H1 (cell line): ENCODE results near the gene FAM13C. TPM values are rescaled to one million over a fixed set of nuclear protein-coding genes. Genes with fewer than 3 reads are reported as not detected.

ENCODE experiments used
- FOSL1 ChIP-seq: IDR thresholded peaks from 2 replicates; pipeline ENCODE4 v1.6.1; 2011; ENCODE audit warnings: mild to moderate bottlenecking, low read depth, low read length, moderate library complexity; ENCODE audit not compliant: insufficient read depth
- NRF1 ChIP-seq: IDR thresholded peaks from 2 replicates; pipeline ENCODE4 v1.6.1; 2011; ENCODE audit warnings: mild to moderate bottlenecking, low read depth, low read length, improper control_type of control experiment
- POLR2AphosphoS5 ChIP-seq: IDR thresholded peaks from 2 replicates; pipeline ENCODE4 v1.6.1; 2011; ENCODE audit warnings: low read depth, low read length
- SIN3A ChIP-seq, 2 experiments: IDR thresholded peaks in 1 of 2; conservative IDR thresholded peaks in 1 of 2; 2 replicates each; pipeline ENCODE4 v1.6.1; 2011 to 2012; ENCODE audit warnings: low read length in 2 of 2, improper control_type of control experiment in 1 of 2, low read depth in 1 of 2, mild to moderate bottlenecking in 1 of 2
- SIX5 ChIP-seq: IDR thresholded peaks from 2 replicates; pipeline ENCODE4 v1.6.1; 2011; ENCODE audit warnings: mild to moderate bottlenecking, low read depth, low read length
- SRF ChIP-seq: IDR thresholded peaks from 2 replicates; pipeline ENCODE4 v1.6.1; 2011; ENCODE audit warnings: mild to moderate bottlenecking, low read depth, low read length, moderate library complexity
- TAF1 ChIP-seq: IDR thresholded peaks from 2 replicates; pipeline ENCODE4 v1.6.1; 2011; ENCODE audit warnings: mild to moderate bottlenecking, low read depth, low read length
- ZNF274 ChIP-seq: IDR thresholded peaks from 2 replicates; pipeline ENCODE4 v1.7.0; 2012; ENCODE audit warnings: low read length, borderline replicate concordance; ENCODE audit errors: extremely low read depth
- polyA plus RNA-seq, 7 experiments: library from polyadenylated mRNA; depleted of rRNA in 3 of 7; stranded (reverse) in 5 of 7; unstranded in 2 of 7; fragments of >200 nt in 5 of 7; fragments of 200-250 nt in 2 of 7; gene quantifications; 1 replicate in 5 of 7; 2 replicates in 1 of 7; 4 replicates in 1 of 7; pipeline versions ENCODE4 v1.2.1 to v1.2.3, GENCODE V29; 2011 to 2013; ENCODE audit warnings: missing spikeins in 2 of 7, mixed read lengths in 2 of 7
- total RNA-seq: library from RNA; stranded (reverse); fragmentation: NEBNext Ultra II Directional; extraction: Animal tissue kit (Norgen Biotek cat#: 25700); gene quantifications from 2 replicates; pipeline ENCODE4 v1.2.1, GENCODE V29; 2021
- TF ChIP-seq, protein P1 (sequence below): fragments of 300-600 bp; sonication (generic); IDR thresholded peaks from 2 replicates; pipeline ENCODE4 v1.7.1; 2012; ENCODE audit warnings: low read length, moderate library complexity, mild to moderate bottlenecking, inconsistent platforms; ENCODE audit not compliant: insufficient replicate concordance
- TF ChIP-seq, protein P2 (sequence below): IDR thresholded peaks from 2 replicates; pipeline ENCODE4 v1.6.1; 2011; ENCODE audit warnings: low read length, improper control_type of control experiment

The FAM13C gene
- total and polyA plus RNA-seq, 2 of the 8 experiments (the other 6 are each of a cell fraction or from before 2014, with no cell fraction given), result 0.56 to 0.62 TPM

DNA sequence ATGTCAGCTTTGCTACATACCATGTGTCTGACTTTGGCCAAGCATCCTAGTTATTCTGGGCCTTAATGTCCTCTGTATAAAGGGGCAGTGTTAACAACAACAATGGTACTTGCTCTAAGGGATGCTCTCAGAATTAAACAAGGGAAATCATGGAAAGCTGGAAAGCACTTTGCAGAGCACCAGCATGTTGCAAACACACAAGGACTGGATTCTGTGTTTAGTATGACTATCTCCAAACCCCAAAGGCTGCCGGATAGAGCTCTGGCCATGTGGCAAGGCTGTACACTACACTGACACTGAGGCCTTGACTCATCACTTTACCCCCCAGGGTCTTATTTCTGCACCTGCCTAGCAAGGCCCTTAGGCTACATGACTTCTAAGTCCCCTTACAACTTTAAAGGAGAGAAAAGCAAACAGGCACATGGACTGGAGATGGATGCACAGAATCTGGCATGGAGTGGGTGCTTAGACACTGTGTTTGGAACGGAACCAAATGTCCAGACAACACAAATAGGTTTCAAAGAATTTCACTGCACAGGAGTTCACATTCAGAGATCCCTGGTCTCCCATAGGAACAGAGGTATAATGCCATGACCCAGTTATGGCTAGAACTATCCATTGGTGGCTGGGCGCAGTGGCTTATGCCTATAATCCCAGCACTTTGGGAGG lies 74.6 kb downstream of the FAM13C start (continued):
- TF ChIP-seq, protein P1, sequence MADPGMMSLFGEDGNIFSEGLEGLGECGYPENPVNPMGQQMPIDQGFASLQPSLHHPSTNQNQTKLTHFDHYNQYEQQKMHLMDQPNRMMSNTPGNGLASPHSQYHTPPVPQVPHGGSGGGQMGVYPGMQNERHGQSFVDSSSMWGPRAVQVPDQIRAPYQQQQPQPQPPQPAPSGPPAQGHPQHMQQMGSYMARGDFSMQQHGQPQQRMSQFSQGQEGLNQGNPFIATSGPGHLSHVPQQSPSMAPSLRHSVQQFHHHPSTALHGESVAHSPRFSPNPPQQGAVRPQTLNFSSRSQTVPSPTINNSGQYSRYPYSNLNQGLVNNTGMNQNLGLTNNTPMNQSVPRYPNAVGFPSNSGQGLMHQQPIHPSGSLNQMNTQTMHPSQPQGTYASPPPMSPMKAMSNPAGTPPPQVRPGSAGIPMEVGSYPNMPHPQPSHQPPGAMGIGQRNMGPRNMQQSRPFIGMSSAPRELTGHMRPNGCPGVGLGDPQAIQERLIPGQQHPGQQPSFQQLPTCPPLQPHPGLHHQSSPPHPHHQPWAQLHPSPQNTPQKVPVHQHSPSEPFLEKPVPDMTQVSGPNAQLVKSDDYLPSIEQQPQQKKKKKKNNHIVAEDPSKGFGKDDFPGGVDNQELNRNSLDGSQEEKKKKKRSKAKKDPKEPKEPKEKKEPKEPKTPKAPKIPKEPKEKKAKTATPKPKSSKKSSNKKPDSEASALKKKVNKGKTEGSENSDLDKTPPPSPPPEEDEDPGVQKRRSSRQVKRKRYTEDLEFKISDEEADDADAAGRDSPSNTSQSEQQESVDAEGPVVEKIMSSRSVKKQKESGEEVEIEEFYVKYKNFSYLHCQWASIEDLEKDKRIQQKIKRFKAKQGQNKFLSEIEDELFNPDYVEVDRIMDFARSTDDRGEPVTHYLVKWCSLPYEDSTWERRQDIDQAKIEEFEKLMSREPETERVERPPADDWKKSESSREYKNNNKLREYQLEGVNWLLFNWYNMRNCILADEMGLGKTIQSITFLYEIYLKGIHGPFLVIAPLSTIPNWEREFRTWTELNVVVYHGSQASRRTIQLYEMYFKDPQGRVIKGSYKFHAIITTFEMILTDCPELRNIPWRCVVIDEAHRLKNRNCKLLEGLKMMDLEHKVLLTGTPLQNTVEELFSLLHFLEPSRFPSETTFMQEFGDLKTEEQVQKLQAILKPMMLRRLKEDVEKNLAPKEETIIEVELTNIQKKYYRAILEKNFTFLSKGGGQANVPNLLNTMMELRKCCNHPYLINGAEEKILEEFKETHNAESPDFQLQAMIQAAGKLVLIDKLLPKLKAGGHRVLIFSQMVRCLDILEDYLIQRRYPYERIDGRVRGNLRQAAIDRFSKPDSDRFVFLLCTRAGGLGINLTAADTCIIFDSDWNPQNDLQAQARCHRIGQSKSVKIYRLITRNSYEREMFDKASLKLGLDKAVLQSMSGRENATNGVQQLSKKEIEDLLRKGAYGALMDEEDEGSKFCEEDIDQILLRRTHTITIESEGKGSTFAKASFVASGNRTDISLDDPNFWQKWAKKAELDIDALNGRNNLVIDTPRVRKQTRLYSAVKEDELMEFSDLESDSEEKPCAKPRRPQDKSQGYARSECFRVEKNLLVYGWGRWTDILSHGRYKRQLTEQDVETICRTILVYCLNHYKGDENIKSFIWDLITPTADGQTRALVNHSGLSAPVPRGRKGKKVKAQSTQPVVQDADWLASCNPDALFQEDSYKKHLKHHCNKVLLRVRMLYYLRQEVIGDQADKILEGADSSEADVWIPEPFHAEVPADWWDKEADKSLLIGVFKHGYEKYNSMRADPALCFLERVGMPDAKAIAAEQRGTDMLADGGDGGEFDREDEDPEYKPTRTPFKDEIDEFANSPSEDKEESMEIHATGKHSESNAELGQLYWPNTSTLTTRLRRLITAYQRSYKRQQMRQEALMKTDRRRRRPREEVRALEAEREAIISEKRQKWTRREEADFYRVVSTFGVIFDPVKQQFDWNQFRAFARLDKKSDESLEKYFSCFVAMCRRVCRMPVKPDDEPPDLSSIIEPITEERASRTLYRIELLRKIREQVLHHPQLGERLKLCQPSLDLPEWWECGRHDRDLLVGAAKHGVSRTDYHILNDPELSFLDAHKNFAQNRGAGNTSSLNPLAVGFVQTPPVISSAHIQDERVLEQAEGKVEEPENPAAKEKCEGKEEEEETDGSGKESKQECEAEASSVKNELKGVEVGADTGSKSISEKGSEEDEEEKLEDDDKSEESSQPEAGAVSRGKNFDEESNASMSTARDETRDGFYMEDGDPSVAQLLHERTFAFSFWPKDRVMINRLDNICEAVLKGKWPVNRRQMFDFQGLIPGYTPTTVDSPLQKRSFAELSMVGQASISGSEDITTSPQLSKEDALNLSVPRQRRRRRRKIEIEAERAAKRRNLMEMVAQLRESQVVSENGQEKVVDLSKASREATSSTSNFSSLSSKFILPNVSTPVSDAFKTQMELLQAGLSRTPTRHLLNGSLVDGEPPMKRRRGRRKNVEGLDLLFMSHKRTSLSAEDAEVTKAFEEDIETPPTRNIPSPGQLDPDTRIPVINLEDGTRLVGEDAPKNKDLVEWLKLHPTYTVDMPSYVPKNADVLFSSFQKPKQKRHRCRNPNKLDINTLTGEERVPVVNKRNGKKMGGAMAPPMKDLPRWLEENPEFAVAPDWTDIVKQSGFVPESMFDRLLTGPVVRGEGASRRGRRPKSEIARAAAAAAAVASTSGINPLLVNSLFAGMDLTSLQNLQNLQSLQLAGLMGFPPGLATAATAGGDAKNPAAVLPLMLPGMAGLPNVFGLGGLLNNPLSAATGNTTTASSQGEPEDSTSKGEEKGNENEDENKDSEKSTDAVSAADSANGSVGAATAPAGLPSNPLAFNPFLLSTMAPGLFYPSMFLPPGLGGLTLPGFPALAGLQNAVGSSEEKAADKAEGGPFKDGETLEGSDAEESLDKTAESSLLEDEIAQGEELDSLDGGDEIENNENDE, result no peak
- TF ChIP-seq SIX5 (no peak), FOSL1 (no peak), POLR2AphosphoS5 (no peak), ZNF274 (no peak), NRF1 (no peak), SRF (no peak), TAF1 (no peak), SIN3A (conservative IDR thresholded peaks at IDR 0.05 in 1 of 2, IDR thresholded peaks at IDR 0.05 in 1 of 2; ENCODE audit: low read depth in 1 of 2, low read length in 2 of 2) (no peak)
- TF ChIP-seq, protein P2, sequence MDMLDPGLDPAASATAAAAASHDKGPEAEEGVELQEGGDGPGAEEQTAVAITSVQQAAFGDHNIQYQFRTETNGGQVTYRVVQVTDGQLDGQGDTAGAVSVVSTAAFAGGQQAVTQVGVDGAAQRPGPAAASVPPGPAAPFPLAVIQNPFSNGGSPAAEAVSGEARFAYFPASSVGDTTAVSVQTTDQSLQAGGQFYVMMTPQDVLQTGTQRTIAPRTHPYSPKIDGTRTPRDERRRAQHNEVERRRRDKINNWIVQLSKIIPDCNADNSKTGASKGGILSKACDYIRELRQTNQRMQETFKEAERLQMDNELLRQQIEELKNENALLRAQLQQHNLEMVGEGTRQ, result no peak
